Neural cell (in vitro differentiated cells): ENCODE results near the gene PRKG1. TPM values are rescaled to one million over a fixed set of nuclear protein-coding genes. Genes with fewer than 3 reads are reported as not detected.

Experiments used
- H2AFZ ChIP-seq: fragments of 200-600, 300-800 bp; sonication (generic), shearing (Covaris generic); 2 replicates; pipeline ENCODE4 v1.6.0; 2014; ENCODE audit warnings: low read depth, mild to moderate bottlenecking, antibody characterized with exemption, low read length, moderate library complexity
- H3F3A ChIP-seq: fragments of 200-600 bp; shearing (Covaris generic); 2 replicates; pipeline ENCODE4 v1.6.1; 2016; ENCODE audit warnings: mild to moderate bottlenecking, moderate library complexity, mixed read lengths, antibody characterized with exemption, low read length; ENCODE audit not compliant: insufficient read depth, poor library complexity, severe bottlenecking
- H3K27ac ChIP-seq: fragments of 200-600, 300-800 bp; sonication (generic), shearing (Covaris generic); 2 replicates; pipeline ENCODE4 v1.5.1; 2014; ENCODE audit warnings: mild to moderate bottlenecking, low read length, moderate library complexity
- H3K27me3 ChIP-seq: fragments of 300-800, 200-600 bp; sonication (generic), shearing (Covaris generic); 2 replicates; pipeline ENCODE4 v1.6.0; 2014; ENCODE audit warnings: mild to moderate bottlenecking, low read depth, low read length, moderate library complexity; ENCODE audit not compliant: insufficient read depth
- H3K36me3 ChIP-seq: fragments of 300-800, 200-600 bp; sonication (generic), shearing (Covaris generic); 2 replicates; pipeline ENCODE4 v1.5.1; 2014; ENCODE audit warnings: mild to moderate bottlenecking, antibody characterized with exemption, low read length, moderate library complexity; ENCODE audit not compliant: insufficient read depth
- H3K4me2 ChIP-seq: fragments of 300-800, 200-600 bp; sonication (generic), shearing (Covaris generic); 2 replicates; pipeline ENCODE4 v1.6.0; 2014; ENCODE audit warnings: mild to moderate bottlenecking, low read length
- H3K4me3 ChIP-seq: fragments of 300-800, 200-600 bp; sonication (generic), shearing (Covaris generic); 2 replicates; pipeline ENCODE4 v1.5.1; 2014; ENCODE audit warnings: mild to moderate bottlenecking, low read length, moderate library complexity
- H3K79me2 ChIP-seq: fragments of 200-600 bp; shearing (Covaris generic); replicated peaks from 2 replicates; pipeline ENCODE4 v1.6.0; 2014; ENCODE audit warnings: mild to moderate bottlenecking, low read length, moderate library complexity; ENCODE audit not compliant: insufficient read depth
- H3K9ac ChIP-seq: fragments of 300-800, 200-600 bp; sonication (generic), shearing (Covaris generic); 2 replicates; pipeline ENCODE4 v1.6.1; 2016; ENCODE audit warnings: mild to moderate bottlenecking, low read length, mixed read lengths
- H3K9me2 ChIP-seq: fragments of 200-600 bp; shearing (Covaris generic); 2 replicates; pipeline ENCODE4 v1.6.1; 2016; ENCODE audit warnings: mild to moderate bottlenecking, low read length, mixed read lengths; ENCODE audit not compliant: insufficient read depth
- H3K9me3 ChIP-seq: fragments of 200-600, 300-800 bp; sonication (generic), shearing (Covaris generic); 2 replicates; pipeline ENCODE4 v1.6.1; 2016; ENCODE audit warnings: mild to moderate bottlenecking, mixed run types, low read length, moderate library complexity, mixed read lengths
- H4K20me1 ChIP-seq: fragments of 200-600 bp; shearing (Covaris generic); 2 replicates; pipeline ENCODE4 v1.6.1; 2016; ENCODE audit warnings: mild to moderate bottlenecking, mixed run types; ENCODE audit not compliant: insufficient read depth
- EP300 ChIP-seq: fragments of 450-650 bp; conservative IDR thresholded peaks from 2 replicates; pipeline ENCODE4 v1.6.1; 2014; ENCODE audit warnings: antibody characterized with exemption, mild to moderate bottlenecking, moderate library complexity; ENCODE audit not compliant: poor library complexity, severe bottlenecking
- EZH2 ChIP-seq: fragments of 200-600, 300-800 bp; shearing (Covaris generic), sonication (generic); IDR thresholded peaks from 2 replicates; pipeline ENCODE4 v1.6.1; 2014; ENCODE audit warnings: antibody characterized with exemption, low read length, borderline replicate concordance, mild to moderate bottlenecking; ENCODE audit not compliant: insufficient read depth, poor library complexity, severe bottlenecking
- MXI1 ChIP-seq: fragments of 450-650 bp; conservative IDR thresholded peaks from 2 replicates; pipeline ENCODE4 v1.6.1; 2014; ENCODE audit warnings: antibody characterized with exemption, mild to moderate bottlenecking; ENCODE audit not compliant: poor library complexity, severe bottlenecking
- POLR2AphosphoS5 ChIP-seq: IDR thresholded peaks from 2 replicates; pipeline ENCODE4 v1.6.1; 2012
- RAD21 ChIP-seq: fragments of 450-650 bp; conservative IDR thresholded peaks from 2 replicates; pipeline ENCODE4 v1.6.1; 2014; ENCODE audit warnings: antibody characterized with exemption, mild to moderate bottlenecking, moderate library complexity
- SMC3 ChIP-seq: fragments of 450-650 bp; conservative IDR thresholded peaks from 2 replicates; pipeline ENCODE4 v1.6.1; 2014; ENCODE audit warnings: antibody characterized with exemption, mild to moderate bottlenecking, moderate library complexity; ENCODE audit not compliant: poor library complexity
- TAF1 ChIP-seq: IDR thresholded peaks from 2 replicates; pipeline ENCODE4 v1.6.1; 2012; ENCODE audit warnings: low read depth
- polyA plus RNA-seq: library from polyadenylated mRNA; depleted of rRNA; stranded (reverse); fragments of >200 nt; gene quantifications from 2 replicates; pipeline ENCODE4 v1.2.3, GENCODE V29; 2014
- TF ChIP-seq, protein P1 (sequence below): fragments of 450-650 bp; IDR thresholded peaks from 2 replicates; pipeline ENCODE4 v1.5.1; 2014; ENCODE audit warnings: antibody characterized with exemption, mild to moderate bottlenecking, moderate library complexity; ENCODE audit not compliant: poor library complexity, severe bottlenecking
- TF ChIP-seq, protein P2 (sequence below): IDR thresholded peaks from 2 replicates; pipeline ENCODE4 v1.6.1; 2012; ENCODE audit warnings: borderline replicate concordance

PRKG1 gene
- polyA plus RNA-seq, 1 donor from 2014 or later = 2.2 TPM

DNA sequence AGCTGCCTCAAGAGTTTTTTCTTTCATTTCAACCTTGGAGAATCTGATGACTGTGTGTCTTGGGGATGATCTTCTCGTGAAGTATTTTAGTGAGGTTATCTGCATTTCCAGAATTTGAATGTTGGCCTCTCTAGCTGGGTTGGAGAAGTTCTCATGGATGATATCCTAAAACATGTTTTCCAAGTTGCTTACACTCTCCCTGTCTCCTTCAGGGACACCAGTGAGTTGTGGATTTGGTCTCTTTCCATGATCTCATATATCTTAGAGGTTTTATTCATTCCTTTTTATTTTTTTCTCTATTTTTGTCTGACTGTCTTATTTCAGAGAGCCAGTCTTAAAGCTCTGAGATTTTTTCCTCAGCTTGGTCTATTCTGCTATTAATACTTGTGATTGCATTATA is 907.4 kb downstream of the PRKG1 start:
- no peak overlapping the region for H3K9ac ChIP-seq
- no peaks in the 10 kb centered on the region for H4K20me1 ChIP-seq
- no peaks in the 10 kb centered on the region for H3F3A ChIP-seq
- no peak overlapping the region for H3K4me2 ChIP-seq
- H3K27me3 ChIP-seq = no peaks in the 10 kb centered on the region
- TF ChIP-seq TAF1 (no peak), POLR2AphosphoS5 (no peak), EZH2 (no peak), RAD21 (no peak), SMC3 (no peak), EP300 (no peak), MXI1 (no peak)
- TF ChIP-seq, protein P1, sequence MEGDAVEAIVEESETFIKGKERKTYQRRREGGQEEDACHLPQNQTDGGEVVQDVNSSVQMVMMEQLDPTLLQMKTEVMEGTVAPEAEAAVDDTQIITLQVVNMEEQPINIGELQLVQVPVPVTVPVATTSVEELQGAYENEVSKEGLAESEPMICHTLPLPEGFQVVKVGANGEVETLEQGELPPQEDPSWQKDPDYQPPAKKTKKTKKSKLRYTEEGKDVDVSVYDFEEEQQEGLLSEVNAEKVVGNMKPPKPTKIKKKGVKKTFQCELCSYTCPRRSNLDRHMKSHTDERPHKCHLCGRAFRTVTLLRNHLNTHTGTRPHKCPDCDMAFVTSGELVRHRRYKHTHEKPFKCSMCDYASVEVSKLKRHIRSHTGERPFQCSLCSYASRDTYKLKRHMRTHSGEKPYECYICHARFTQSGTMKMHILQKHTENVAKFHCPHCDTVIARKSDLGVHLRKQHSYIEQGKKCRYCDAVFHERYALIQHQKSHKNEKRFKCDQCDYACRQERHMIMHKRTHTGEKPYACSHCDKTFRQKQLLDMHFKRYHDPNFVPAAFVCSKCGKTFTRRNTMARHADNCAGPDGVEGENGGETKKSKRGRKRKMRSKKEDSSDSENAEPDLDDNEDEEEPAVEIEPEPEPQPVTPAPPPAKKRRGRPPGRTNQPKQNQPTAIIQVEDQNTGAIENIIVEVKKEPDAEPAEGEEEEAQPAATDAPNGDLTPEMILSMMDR = no peak
- TF ChIP-seq, protein P2, sequence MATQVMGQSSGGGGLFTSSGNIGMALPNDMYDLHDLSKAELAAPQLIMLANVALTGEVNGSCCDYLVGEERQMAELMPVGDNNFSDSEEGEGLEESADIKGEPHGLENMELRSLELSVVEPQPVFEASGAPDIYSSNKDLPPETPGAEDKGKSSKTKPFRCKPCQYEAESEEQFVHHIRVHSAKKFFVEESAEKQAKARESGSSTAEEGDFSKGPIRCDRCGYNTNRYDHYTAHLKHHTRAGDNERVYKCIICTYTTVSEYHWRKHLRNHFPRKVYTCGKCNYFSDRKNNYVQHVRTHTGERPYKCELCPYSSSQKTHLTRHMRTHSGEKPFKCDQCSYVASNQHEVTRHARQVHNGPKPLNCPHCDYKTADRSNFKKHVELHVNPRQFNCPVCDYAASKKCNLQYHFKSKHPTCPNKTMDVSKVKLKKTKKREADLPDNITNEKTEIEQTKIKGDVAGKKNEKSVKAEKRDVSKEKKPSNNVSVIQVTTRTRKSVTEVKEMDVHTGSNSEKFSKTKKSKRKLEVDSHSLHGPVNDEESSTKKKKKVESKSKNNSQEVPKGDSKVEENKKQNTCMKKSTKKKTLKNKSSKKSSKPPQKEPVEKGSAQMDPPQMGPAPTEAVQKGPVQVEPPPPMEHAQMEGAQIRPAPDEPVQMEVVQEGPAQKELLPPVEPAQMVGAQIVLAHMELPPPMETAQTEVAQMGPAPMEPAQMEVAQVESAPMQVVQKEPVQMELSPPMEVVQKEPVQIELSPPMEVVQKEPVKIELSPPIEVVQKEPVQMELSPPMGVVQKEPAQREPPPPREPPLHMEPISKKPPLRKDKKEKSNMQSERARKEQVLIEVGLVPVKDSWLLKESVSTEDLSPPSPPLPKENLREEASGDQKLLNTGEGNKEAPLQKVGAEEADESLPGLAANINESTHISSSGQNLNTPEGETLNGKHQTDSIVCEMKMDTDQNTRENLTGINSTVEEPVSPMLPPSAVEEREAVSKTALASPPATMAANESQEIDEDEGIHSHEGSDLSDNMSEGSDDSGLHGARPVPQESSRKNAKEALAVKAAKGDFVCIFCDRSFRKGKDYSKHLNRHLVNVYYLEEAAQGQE = no peak
- H3K9me3 ChIP-seq = no peaks in the 10 kb centered on the region
- no peaks in the 10 kb centered on the region for H3K9me2 ChIP-seq
- H3K4me3 ChIP-seq = no peak overlapping the region
- H3K36me3 ChIP-seq = no peaks in the 10 kb centered on the region
- no peaks in the 10 kb centered on the region for H3K79me2 ChIP-seq
- no peak overlapping the region for H3K27ac ChIP-seq
- no peak overlapping the region for H2AFZ ChIP-seq

DNA sequence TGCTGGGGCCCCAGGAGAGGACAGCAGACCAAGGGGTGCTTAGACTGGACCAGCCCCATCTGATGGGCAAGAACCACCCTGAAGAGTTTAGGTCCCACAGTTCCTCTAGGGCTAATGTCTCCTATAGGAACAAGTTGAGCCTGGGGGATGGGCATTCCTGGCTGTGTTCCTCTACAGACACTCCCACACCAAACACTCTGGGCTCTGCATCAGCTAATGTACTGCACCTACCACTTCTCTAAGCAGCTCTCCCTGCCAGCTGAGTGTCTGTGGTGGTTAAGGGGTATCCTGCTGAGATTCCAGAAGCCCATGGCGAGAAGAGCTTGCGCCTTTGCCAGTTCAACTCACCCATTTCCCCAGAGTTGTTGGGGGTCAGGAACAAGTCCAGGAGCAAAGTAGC is 909.2 kb downstream of the PRKG1 start:
- Histone ChIP-seq H4K20me1 (no peaks in the 10 kb centered on the region), H3K4me3 (no peak overlapping the region), H3K27me3 (no peaks in the 10 kb centered on the region), H3K79me2 (no peaks in the 10 kb centered on the region), H3K9me2 (no peaks in the 10 kb centered on the region), H2AFZ (no peak overlapping the region), H3K27ac (no peak overlapping the region), H3K36me3 (no peaks in the 10 kb centered on the region), H3K9ac (no peak overlapping the region), H3K9me3 (no peaks in the 10 kb centered on the region), H3K4me2 (no peak overlapping the region), H3F3A (no peaks in the 10 kb centered on the region)
- TF ChIP-seq SMC3 (no peak), TAF1 (no peak), MXI1 (no peak), EP300 (no peak), RAD21 (no peak), POLR2AphosphoS5 (no peak), EZH2 (no peak)
- TF ChIP-seq, protein P1 = no peak
- TF ChIP-seq, protein P2 = no peak
